LNCaP clone FGC (cell line): Measurements from ENCODE around the gene VARS2.
A peak's percentile ranks its signal among the peaks of the same experiment; 100 is the strongest.
"Not testable (repeated sequence)": the region's sequence is repeated elsewhere in the genome, so short reads cannot be mapped to it uniquely, and the experiment has no call there.

Experiments
- DNase-seq: peaks from one replicate; pipeline ENCODE4 v3.0.0-alpha.2; 2011; ENCODE audit warnings: low read depth
- H3K4me3 ChIP-seq: 2 replicates; pipeline ENCODE4 v1.5.1; 2011; ENCODE audit warnings: mild to moderate bottlenecking, low read depth, low read length, control low read depth
- TF ChIP-seq, protein P1 (sequence below): IDR thresholded peaks from 2 replicates; pipeline ENCODE4 v1.5.1; 2012; ENCODE audit warnings: mild to moderate bottlenecking; ENCODE audit not compliant: control insufficient read depth, insufficient read depth; ENCODE audit errors: extremely low read depth

VARS2 gene

DNA sequence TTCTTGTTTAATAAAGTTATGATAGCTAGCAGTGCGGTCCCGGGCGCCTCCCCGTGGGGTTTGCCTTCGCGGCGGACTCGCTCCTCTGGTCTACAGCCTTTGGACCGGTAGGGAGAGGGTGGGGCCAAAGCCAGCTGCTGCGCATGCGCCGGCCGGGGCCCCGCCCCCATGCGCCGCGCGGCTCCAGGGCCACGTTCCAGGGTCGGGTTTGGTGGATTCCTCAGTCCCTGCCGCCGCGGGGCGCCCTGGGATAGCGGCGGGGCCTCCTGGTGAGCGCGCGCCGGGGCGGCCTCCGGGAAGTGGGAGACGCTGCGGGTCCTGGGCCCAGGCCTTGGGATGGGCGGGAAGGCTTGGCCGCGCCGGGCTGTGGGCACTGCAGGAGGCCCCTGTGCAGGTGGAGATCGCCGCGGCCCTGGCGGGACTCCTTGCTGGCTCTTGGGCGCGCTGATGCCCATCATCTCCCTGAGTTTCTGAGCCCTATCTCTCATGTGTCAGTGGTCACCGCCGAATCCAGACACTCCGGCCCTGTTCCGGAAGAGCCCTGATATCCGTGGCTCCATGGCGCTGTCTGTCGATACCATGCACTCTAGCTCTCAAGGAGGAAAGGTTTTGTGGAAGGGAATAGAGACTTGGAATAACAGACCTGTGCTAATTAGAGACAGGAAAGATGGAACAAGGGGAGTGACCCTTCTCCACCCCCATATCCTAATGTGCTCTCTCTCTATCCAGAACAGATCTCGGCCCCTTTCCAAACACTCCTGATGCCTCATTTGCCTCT lies at the start of gene VARS2:
Gene VARS2 (plus strand): TSS at position 163 of the 778 bp plus-strand sequence. CDS start 599 bp downstream, at position 762.
- peak; percentile 89 for DNase-seq
- H3K4me3 ChIP-seq, result peak within 1 kb of the TSS; percentile 58
- TF ChIP-seq, protein P1, sequence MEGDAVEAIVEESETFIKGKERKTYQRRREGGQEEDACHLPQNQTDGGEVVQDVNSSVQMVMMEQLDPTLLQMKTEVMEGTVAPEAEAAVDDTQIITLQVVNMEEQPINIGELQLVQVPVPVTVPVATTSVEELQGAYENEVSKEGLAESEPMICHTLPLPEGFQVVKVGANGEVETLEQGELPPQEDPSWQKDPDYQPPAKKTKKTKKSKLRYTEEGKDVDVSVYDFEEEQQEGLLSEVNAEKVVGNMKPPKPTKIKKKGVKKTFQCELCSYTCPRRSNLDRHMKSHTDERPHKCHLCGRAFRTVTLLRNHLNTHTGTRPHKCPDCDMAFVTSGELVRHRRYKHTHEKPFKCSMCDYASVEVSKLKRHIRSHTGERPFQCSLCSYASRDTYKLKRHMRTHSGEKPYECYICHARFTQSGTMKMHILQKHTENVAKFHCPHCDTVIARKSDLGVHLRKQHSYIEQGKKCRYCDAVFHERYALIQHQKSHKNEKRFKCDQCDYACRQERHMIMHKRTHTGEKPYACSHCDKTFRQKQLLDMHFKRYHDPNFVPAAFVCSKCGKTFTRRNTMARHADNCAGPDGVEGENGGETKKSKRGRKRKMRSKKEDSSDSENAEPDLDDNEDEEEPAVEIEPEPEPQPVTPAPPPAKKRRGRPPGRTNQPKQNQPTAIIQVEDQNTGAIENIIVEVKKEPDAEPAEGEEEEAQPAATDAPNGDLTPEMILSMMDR, result peak; percentile 54

DNA sequence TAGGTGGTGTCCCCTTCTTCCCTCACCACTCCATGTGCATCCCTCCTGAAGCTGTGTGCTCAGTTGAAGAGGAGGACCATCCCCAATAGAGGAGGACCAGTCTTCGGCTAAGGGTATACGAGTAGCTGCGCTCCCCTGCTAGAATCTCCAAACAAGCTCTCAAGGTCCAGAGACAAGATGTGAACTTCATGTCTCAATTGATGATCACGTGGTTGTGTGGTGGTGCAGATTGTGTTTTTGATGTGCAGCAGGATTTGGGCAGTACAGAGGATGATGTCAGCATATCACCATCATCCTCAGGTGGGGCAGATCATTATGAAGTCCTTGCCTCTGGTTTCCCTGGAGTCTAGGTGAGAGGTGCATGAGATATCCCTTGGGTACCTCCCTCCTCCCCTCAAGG lies 49.7 kb upstream of the VARS2 start:
- no peak overlapping the region for H3K4me3 ChIP-seq
- no peak for DNase-seq
- TF ChIP-seq, protein P1, result no peak

DNA sequence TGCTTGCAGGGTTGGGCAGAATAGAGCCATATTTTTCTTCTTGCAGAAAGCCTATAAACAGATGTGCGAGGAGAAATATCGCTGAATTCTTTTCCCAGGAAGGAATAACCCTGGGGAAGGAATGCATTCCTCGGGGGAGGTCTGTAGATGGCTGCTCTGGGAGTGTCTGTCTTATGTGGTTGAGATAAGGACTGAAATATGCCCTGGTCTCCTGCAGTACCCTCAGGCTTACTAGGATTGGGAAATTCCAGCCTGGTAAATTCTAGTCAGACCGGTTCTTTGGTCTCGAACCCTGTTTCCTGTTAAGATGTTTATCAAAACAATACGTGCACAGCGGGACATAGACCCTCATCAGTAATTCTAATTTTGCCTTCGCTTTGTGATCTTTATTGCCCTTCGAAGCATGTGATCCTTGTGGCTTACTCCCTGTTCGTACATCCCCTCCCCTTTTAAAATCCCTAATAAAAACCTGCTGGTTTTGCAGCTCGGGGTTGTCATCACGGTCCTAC lies 44.7 kb upstream of the VARS2 start:
- not testable (repeated sequence) for H3K4me3 ChIP-seq, DNase-seq

DNA sequence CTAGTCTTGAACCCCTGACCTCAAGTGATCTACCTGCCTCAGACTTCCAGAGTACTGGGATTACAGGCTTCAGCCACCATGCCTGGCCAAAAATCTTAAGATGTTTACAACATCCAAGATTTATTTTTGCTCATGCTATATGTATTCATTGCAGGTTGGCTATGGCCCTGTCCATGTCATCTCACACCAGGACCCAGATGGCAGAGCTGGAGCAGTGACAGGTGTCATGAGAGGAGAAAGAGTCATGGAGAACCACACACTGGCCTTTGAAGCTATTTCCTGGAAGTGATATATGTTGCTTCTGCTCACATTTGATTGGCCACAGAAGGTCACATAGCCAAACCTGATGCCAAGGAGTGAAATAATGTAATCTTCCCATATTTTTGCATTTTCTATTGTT lies 43.5 kb upstream of the VARS2 start:
- TF ChIP-seq, protein P1, result no peak
- no peak overlapping the region for H3K4me3 ChIP-seq
- DNase-seq, result no peak

DNA sequence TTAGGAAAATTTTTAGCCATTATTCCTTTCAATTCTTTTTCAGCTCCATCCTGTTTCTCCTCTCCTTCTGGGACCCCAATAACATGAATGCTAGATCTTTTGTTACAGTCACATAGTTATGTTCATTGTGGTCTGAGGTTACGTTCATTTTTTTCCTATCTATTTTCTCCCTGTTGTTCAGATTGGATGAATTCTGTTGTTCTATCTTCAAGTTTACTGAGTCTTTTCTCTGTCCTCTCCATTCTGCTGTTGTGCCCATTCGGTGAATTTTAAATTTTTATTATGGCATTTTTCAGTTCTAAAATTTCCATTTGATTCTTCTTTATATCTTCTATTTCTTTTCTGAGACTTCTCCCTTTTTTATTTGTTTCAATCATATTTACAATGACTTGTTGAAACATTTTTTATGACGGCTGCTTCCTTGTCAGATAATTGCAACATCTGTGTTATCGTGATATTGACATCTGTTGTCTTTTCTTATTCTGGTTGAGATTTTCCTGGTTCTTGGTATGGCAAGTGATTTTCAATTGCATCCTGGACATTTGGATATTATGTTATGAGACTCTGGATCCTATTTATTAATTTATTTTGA lies 42.4 kb upstream of the VARS2 start:
- TF ChIP-seq, protein P1, result no peak
- no peak for DNase-seq
- no peak overlapping the region for H3K4me3 ChIP-seq

DNA sequence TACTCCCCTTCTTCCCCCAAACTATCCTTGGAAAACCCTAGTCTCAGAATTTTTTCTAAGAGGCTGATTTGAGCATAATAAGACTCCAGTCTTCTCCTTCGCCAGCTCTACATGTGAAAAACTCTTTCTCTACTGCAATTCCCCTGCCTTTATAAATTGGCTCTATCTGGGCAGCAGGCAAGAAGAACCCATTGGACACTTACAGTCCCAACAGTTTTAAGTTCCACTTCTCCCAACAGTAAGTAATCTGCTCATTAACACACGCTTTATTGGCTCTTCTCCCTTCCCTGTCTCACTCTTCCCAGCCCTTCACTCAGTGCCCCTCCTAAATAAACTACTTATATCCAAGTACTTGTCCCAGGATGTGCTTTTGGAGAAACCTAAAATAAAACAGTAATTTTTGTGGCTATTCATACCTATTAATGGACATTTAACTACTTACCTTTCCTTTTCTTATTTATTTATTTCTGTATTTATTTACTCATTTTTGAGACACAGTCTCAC lies 40.8 kb upstream of the VARS2 start:
- H3K4me3 ChIP-seq, result no peak overlapping the region
- TF ChIP-seq, protein P1, result no peak
- no peak for DNase-seq

DNA sequence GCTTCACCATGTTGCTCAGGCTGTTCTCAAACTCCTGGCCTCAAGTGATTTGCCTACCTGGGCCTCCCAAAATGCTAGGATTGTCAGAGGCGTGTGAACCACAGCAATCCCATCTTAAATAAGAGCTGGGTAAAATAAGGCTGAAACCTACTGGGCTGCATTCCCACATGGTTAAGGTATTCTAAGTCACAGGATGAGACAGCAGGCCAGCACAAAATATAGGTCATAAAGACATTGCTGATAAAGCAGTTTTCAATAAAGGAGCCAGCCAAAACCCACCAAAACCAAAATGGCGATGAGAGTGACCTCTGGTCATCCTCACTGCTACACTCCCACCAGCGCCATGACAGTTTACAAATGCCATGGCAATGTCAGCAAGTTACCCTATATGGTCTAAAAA lies 40.2 kb upstream of the VARS2 start:
- H3K4me3 ChIP-seq, DNase-seq: not testable (repeated sequence)
